NCI-H2107 treated with DMSO at 0.1 percent for 48 hours (cell line): Measurements from ENCODE around the gene PRDM15.

Experiments
- DNase-seq: peaks from one replicate; lab custom pipeline; 2025; ENCODE audit not compliant: unreplicated experiment; lab: John Stamatoyannopoulos, UW

Gene PRDM15

DNA sequence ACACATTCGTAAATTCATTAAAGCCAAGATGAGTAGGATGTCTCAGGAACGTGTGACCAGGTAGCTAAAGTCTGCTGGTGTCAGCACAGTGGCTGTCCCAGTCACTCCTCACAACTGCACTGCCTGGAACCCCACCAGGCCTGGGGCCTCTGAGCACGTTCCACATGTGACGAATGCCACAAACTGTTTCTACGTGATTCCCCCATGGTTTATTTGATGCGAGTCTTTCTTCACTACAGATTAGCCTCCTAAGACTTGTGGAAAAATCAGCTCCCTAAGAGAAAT, 33.2 kb downstream of the PRDM15 start:
- no peak for DNase-seq

- DNase-seq = no peak
Measured at GRCh38 chr21:41845310-41846032, 33.7 kb downstream of the PRDM15 start.

GRCh38 chr21:41843584-41843983, 35.6 kb downstream of the PRDM15 start:
- DNase-seq = no peak

DNA sequence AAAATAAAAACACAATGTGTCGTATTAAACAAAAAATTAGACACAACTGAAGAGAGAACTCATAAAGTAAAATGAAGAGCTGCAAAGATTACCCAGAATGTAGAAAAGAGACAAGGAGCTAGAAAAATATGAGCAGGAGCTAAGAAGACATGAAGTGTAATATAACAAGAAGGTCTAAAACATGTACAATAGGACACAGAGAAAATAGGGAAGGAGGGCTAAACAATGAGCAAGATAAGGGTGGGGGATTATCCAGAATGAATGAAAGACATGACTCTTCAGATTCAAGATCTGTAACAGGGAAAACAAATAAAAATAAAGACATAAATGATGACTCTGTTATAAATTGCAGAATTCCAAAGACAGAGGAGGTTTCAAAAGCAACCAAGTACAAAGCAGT, 38.3 kb downstream of the PRDM15 start:
- no peak for DNase-seq

GRCh38 chr21:41839387-41840000, 39.6 kb downstream of the PRDM15 start:
- no peak for DNase-seq

DNA sequence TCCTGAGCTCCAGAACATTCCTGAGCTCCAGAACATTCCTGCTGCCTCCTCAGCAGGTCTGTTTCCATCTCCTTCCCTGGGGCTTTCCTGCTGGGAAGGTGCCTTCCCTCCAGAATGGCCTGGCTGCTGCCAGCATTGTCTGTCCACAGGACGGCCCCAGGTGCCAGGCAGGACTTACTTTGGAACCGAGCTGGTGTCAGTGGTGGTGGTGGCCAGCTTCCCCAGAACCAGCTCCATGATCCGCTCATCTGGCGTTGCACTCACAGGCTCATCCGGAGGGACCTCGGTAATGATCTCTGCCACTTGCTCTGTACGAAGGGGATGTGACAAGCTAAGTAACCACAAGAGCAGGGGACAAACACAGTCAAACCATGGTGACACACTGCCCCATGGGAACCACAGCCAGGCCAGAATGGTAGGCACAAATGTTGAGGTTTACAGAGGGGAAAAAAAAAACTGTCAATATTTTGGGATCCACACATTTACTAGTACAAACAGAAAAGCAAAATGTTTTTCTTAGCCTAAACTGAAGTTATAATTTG, 41.3 kb downstream of the PRDM15 start:
- DNase-seq = no peak

GRCh38 chr21:41836166-41837015, 42.8 kb downstream of the PRDM15 start:
- DNase-seq = no peak

DNA sequence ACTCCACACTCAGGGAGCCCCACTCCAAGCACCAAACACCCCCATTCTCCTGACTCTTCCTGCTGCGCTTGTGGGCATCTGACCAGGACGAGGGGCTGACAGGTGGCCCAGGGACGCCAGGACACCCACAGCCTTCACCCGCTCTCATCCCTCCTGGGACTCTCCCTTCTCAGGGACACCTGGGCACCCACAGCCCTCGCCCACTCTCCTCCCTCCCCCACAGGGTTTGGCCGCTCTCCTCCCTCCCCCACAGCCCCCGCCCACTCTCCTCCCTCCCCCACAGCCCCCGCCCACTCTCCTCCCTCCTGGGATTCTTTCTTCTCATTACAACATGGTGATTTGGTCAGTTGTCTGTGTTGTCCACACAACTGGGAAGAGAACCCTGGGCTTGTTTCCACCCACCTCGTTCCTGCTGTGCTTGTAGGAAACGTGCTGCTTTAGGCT, 43.4 kb downstream of the PRDM15 start:
- DNase-seq = no peak

DNA sequence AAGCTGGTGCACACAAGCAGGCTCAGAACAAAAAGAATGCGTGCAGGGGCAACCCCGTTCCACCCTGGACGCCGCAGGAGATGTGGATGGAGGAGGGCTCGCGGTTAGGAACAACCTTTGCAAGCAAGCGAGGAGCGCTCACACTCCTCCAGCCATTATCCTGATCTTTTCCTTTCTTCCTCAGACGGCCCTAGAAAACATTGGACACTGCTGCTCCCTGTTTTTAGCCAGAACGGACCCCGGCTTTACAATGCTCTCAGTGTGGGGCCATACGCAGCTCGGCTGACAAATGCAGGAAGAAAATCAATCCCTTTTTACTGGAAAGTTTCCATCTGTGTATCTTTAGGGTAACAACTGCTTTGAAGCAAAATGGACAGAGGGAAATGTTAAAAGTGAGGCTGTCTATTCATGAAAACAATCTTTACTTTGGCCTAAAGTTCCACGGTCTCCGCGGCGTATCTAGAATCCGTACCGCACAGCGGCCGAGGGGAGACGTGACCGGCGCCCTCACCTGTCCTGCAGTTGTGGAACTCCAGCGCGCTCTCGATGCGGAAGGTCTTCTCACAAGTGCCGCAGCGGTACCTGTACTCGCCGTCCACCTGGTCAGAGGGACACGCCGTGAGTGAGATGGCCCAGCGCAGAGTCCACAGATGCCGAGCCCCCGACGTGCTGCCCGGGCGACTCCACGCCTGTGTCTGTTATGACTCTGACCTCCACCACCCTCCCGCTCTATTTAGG, 44.0 kb downstream of the PRDM15 start:
- no peak for DNase-seq

DNA sequence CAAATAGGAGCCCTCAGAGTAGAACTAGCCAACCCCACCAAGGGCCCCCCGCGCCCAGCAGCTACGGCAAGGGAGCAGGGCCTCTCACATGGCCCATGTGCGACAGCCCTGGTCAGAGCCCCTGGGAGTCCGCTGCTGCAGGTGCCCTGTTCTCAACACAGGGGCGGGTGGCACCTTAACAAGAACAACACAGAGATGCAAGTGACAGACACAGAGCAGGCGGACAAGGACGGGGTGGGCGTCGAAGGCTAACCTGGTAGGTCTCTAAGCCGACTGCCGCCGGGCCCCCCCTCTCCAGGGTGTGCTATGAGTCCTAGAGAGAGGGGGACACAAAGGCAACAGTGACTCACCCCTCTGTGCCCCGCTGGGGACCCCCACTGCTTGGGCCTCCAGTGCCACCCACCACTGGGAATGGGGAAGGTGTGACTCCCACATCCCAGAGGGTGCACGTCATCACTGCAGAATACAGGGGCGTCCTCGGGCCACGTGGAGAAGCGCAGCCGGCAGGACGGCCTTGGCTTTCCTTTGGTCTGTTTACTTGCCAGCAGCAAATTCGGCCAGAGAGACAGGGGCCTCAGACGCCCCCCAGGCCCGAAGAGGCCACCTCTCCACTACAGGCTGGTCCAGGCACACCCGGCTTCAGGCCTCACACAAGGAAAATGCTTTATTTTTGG, 44.8 kb downstream of the PRDM15 start:
- DNase-seq = no peak

GRCh38 chr21:41833497-41834115, 45.5 kb downstream of the PRDM15 start:
- DNase-seq = no peak

- DNase-seq = no peak
Measured at GRCh38 chr21:41832596-41833496, 46.3 kb downstream of the PRDM15 start.

DNA sequence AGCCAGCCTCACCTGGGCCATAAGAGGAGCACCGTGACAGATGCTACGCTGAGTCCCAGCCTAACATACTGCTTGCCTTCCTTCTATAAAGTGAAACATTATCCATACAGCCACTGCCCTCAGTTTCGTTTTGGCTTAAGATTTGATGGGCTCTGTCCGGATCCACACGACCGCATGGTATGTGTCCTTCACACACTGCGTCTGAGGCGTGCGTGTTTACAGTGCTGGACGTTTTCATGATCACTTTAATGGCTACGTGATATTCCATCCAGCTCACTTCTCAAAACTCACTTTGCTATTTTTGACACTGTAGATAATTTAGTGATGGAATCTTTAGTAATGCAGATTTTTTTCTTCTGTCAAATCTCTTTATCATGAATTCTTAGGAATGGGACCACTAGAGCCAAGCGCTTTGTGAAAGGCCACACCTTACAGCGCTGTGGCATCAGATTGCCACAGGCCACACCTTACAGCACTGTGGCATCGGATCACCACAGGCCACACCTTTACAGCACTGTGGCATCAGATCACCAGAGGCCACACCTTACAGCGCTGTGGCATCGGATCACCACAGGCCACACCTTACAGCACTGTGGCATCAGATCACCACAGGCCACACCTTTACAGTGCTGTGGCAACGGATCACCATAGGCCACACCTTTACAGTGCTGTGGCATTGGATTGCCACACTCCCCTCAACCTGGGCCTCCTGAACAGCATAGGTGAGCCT, 47.1 kb downstream of the PRDM15 start:
- DNase-seq = no peak

- no peak for DNase-seq
Measured at GRCh38 chr21:41831453-41831831, 47.7 kb downstream of the PRDM15 start.

DNA sequence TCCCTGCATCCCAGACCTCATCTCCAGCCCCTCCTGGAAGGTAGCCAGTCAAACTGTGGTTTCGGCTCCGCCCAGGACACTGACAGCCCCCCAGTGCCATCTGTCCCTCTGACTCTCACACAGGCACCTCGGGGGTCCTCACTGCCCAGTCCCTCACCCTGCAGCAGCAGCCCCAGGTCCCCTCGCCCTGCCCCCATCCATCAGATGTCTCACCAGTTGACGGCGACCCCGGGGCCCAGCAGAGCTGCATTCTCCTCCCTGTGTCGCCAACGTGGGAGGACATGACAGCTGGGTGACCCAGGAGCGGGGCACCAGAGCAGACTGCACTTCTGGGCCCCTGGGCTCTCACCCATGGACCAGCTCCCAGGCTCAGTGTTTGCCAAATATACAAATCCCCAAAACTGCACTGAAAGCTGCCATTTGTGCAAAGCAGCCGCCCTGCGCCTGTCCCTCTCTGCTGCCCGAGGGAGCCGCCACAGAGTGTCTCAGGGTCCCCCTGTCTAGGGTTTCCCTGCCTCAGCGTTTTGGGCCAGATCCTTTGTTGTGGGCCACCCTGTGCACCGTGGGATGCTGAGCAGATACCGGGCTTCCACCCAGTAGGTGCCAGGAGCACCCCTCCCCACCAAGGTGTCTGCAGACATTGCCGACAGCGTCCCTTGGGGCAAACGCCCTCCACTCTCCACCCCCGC, 48.2 kb downstream of the PRDM15 start:
- no peak for DNase-seq

GRCh38 chr21:41830145-41830707, 48.9 kb downstream of the PRDM15 start:
- DNase-seq = no peak

DNA sequence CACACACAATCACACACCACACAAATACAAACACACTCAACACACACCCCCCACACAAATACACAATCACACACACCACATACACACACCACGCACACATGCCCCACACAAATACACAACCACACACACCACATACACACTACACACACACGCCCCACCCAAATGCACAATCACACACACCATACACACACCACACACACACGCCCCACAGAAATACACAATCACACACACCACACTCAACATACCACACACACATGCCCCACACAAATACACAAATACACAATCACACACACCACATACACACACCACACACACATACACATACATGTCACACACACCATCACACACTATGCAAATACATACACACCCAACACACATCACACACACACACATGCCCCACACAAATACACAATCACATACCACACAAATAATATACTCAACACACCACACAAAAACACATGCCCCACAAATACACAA, 50.2 kb downstream of the PRDM15 start:
- no peak for DNase-seq
